ENCODE results near the gene CLDN18.

The CLDN18 gene

DNA sequence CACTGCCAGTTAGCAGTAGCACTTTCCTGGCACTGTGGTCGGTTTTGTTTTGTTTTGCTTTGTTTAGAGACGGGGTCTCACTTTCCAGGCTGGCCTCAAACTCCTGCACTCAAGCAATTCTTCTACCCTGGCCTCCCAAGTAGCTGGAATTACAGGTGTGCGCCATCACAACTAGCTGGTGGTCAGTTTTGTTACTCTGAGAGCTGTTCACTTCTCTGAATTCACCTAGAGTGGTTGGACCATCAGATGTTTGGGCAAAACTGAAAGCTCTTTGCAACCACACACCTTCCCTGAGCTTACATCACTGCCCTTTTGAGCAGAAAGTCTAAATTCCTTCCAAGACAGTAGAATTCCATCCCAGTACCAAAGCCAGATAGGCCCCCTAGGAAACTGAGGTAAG, 22.6 kb downstream of the CLDN18 start:
- no peak for DNase-seq (ENCODE audit: extremely low read depth, low read depth)
- TF ChIP-seq, protein P1, sequence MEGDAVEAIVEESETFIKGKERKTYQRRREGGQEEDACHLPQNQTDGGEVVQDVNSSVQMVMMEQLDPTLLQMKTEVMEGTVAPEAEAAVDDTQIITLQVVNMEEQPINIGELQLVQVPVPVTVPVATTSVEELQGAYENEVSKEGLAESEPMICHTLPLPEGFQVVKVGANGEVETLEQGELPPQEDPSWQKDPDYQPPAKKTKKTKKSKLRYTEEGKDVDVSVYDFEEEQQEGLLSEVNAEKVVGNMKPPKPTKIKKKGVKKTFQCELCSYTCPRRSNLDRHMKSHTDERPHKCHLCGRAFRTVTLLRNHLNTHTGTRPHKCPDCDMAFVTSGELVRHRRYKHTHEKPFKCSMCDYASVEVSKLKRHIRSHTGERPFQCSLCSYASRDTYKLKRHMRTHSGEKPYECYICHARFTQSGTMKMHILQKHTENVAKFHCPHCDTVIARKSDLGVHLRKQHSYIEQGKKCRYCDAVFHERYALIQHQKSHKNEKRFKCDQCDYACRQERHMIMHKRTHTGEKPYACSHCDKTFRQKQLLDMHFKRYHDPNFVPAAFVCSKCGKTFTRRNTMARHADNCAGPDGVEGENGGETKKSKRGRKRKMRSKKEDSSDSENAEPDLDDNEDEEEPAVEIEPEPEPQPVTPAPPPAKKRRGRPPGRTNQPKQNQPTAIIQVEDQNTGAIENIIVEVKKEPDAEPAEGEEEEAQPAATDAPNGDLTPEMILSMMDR (IDR thresholded peaks at IDR 0.05; ENCODE audit: low read depth, low read length, missing control alignments), result no peak
- H3K4me3 ChIP-seq (replicated peaks; ENCODE audit: low read depth, low read length), result no peak overlapping the region

DNA sequence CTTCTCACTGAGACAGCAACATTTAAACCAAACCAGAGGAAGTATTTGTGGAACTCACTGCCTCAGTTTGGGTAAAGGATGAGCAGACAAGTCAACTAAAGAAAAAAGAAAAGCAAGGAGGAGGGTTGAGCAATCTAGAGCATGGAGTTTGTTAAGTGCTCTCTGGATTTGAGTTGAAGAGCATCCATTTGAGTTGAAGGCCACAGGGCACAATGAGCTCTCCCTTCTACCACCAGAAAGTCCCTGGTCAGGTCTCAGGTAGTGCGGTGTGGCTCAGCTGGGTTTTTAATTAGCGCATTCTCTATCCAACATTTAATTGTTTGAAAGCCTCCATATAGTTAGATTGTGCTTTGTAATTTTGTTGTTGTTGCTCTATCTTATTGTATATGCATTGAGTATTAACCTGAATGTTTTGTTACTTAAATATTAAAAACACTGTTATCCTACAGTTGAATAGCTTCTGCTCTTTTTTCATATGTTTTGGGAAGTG, 23.3 kb downstream of the CLDN18 start:
- no peak overlapping the region for H3K4me3 ChIP-seq (replicated peaks; ENCODE audit: low read depth, low read length)
- TF ChIP-seq, protein P1 (IDR thresholded peaks at IDR 0.05; ENCODE audit: low read depth, low read length, missing control alignments), result no peak
- no peak for DNase-seq (ENCODE audit: extremely low read depth, low read depth)

DNA sequence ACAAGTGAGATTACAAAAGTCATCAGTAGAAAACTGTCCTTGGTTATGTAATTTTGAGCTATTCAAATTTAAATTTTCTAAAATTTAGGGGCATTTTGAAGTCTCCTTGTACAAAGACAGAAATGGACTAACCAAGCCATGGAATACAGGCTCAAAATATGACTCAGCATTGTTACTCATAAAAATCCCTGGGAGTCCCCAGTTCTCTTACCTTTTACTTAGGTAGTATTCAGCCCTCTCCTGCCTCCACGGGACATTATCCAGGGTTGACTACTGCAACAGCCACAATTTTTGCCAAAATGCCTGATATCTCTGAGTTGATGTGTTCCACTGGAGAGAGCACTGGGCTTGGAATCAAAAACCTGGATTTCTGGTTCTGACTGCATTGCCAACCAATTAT, 25.0 kb downstream of the CLDN18 start:
- no peak overlapping the region for H3K4me3 ChIP-seq (replicated peaks; ENCODE audit: low read depth, low read length)
- DNase-seq (ENCODE audit: extremely low read depth, low read depth), result no peak
- TF ChIP-seq, protein P1 (IDR thresholded peaks at IDR 0.05; ENCODE audit: low read depth, low read length, missing control alignments), result no peak

DNA sequence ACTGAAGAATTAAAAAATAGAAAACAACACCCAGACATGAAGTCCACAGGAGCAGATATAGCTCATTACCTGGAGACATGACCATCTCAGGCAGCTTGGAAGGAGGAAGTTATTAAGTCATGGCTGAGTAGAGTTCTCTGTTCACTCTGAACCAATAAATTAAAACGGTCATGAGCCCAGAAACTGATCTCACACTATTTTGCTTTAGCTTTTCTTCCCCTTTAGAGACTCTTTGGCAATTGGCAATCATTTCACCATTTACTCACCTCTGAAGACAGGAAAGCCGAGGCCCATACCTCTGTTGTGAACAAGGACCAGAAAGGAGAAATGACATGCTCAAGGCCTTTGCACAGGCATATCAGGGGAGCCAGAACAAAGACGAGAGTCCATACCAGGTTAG, 26.6 kb downstream of the CLDN18 start:
- TF ChIP-seq, protein P1 (IDR thresholded peaks at IDR 0.05; ENCODE audit: low read depth, low read length, missing control alignments), result no peak
- DNase-seq (ENCODE audit: extremely low read depth, low read depth), result no peak

DNA sequence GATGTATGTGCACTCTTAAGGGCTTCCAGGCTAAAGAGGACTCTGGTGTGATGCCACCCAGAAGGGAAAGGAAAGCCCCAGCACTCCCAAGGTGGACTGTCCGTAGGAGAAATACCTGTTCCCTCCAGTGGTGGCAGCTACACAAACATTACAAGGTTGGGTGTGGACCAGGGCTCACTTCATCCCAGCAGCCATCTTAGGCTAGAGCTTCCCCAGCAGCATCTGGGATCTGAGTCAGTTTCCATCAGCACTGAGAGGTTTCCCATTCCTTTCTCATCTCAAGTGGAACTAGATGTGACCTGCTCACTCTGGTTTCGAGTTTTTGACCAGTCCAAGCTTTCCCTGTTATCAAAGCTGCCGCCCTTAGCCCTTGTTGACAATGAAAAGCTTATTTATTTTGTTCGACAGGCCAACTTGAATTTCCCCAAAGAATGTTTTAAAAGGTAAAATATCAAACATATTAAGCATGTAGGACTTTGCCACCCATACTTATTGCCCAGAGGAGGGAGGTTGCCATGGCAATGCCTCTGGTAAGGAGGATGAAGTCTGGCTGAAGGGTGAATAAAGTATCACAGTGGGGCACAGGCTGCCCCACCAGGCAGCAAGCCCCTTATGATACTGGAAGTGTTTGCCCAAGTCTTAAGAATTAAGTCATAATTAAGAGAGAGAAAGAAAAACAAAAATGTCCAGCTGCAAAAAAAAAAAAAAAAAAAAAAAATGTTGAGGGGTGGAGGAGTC, 28.9 kb downstream of the CLDN18 start:
- no peak overlapping the region for H3K4me3 ChIP-seq (replicated peaks; ENCODE audit: low read depth, low read length)
- TF ChIP-seq, protein P1 (IDR thresholded peaks at IDR 0.05; ENCODE audit: low read depth, low read length, missing control alignments), result no peak
- DNase-seq (ENCODE audit: extremely low read depth, low read depth), result no peak

More for the DNA sequence above, 26.6 kb downstream of the CLDN18 start:
- no peak overlapping the region for H3K4me3 ChIP-seq (replicated peaks; ENCODE audit: low read depth, low read length)

DNA sequence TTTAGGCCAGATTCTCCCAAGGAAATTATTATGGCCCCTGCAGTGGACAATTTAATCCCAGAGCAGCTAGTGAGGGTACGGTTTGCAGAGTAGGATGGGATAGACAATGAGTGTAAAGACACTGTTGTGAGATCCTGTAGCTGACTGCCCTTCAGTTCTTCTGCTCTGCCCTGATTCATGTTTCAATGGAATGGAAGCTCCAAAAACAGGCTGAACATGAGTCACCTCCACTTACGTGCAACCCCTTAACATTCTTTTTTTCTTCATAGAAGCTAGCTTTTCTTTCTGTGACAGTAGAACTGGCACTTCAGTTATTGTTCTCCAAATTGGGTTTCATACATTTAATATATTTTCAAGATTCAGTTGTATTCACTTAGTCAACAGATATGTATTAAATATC, 32.1 kb downstream of the CLDN18 start:
- TF ChIP-seq, protein P1 (IDR thresholded peaks at IDR 0.05; ENCODE audit: low read depth, low read length, missing control alignments), result no peak
- DNase-seq (ENCODE audit: extremely low read depth, low read depth), result no peak
- no peak overlapping the region for H3K4me3 ChIP-seq (replicated peaks; ENCODE audit: low read depth, low read length)

All from HFF-Myc (cell line).